ENCODE measurements around the gene TEX13D. TPM values are rescaled to one million over a fixed set of nuclear protein-coding genes. Genes with fewer than 3 reads are reported as not detected.
"Not testable (repeated sequence)": the region's sequence is repeated elsewhere in the genome, so short reads cannot be mapped to it uniquely, and the experiment has no call there.

TEX13D gene
- not detected in 2 replicates for total RNA-seq (2014; rRNA removed; shearing (Covaris generic); ENCODE audit: low replicate concordance)

- Histone ChIP-seq H3K36me3 (no peaks in the 10 kb centered on the region), H3K9me3 (no peaks in the 10 kb centered on the region), H3K4me3 (no peak within 1 kb of the TSS), H3K27me3 (no peaks in the 10 kb centered on the region)
- no peak for DNase-seq
Observed at GRCh38 chrX:124332481-124333424, at the start of gene TEX13D. TEX13D (plus strand) TSS chrX:124332660; CDS start chrX:124332918, 258 bp downstream.

GRCh38 chrX:124289443-124289842, 43.0 kb upstream of the TEX13D start:
- Histone ChIP-seq H3K9me3 (no peaks in the 10 kb centered on the region), H3K27me3 (no peaks in the 10 kb centered on the region), H3K4me3 (no peak overlapping the region), H3K36me3 (no peaks in the 10 kb centered on the region)
- DNase-seq = no peak

- Histone ChIP-seq H3K36me3 (no peaks in the 10 kb centered on the region), H3K4me3 (no peak overlapping the region), H3K27me3 (no peaks in the 10 kb centered on the region), H3K9me3 (no peaks in the 10 kb centered on the region)
- no peak for DNase-seq
Observed at GRCh38 chrX:124293810-124294209, 38.6 kb upstream of the TEX13D start.

GRCh38 chrX:124299323-124299722, 33.1 kb upstream of the TEX13D start:
- H3K27me3 ChIP-seq, H3K36me3 ChIP-seq, H3K9me3 ChIP-seq, DNase-seq, H3K4me3 ChIP-seq: not testable (repeated sequence)

- Histone ChIP-seq H3K9me3 (no peaks in the 10 kb centered on the region), H3K27me3 (no peaks in the 10 kb centered on the region), H3K36me3 (no peaks in the 10 kb centered on the region), H3K4me3 (no peak overlapping the region)
- no peak for DNase-seq
Observed at GRCh38 chrX:124300405-124300804, 32.1 kb upstream of the TEX13D start.

- Histone ChIP-seq H3K4me3 (no peak overlapping the region), H3K36me3 (no peaks in the 10 kb centered on the region), H3K9me3 (no peaks in the 10 kb centered on the region), H3K27me3 (no peaks in the 10 kb centered on the region)
- DNase-seq = no peak
Observed at GRCh38 chrX:124307253-124307907, 25.1 kb upstream of the TEX13D start.

- Histone ChIP-seq H3K27me3 (no peaks in the 10 kb centered on the region), H3K9me3 (no peaks in the 10 kb centered on the region), H3K36me3 (no peaks in the 10 kb centered on the region), H3K4me3 (no peak overlapping the region)
- no peak for DNase-seq
Observed at GRCh38 chrX:124325732-124326131, 6.7 kb upstream of the TEX13D start.

- peak; percentile 61 for DNase-seq
- H3K27me3 ChIP-seq = no peaks in the 10 kb centered on the region
- H3K4me3 ChIP-seq = no peak overlapping the region
- H3K9me3 ChIP-seq = no peaks in the 10 kb centered on the region
- no peaks in the 10 kb centered on the region for H3K36me3 ChIP-seq
Observed at GRCh38 chrX:124328765-124329164, 3.7 kb upstream of the TEX13D start.

- Histone ChIP-seq H3K9me3 (no peaks in the 10 kb centered on the region), H3K36me3 (no peaks in the 10 kb centered on the region), H3K4me3 (no peak overlapping the region), H3K27me3 (no peaks in the 10 kb centered on the region)
- DNase-seq = no peak
Observed at GRCh38 chrX:124333862-124334261, 1.4 kb downstream of the TEX13D start.

GRCh38 chrX:124334555-124334954, 2.1 kb downstream of the TEX13D start:
- not testable (repeated sequence) for H3K36me3 ChIP-seq, H3K27me3 ChIP-seq, H3K4me3 ChIP-seq, H3K9me3 ChIP-seq, DNase-seq

- DNase-seq = no peak
- Histone ChIP-seq H3K27me3 (no peaks in the 10 kb centered on the region), H3K36me3 (no peaks in the 10 kb centered on the region), H3K9me3 (no peaks in the 10 kb centered on the region), H3K4me3 (no peak overlapping the region)
Observed at GRCh38 chrX:124335598-124335997, 3.1 kb downstream of the TEX13D start.

- no peak overlapping the region for H3K4me3 ChIP-seq
- no peak for DNase-seq
Observed at GRCh38 chrX:124337916-124338315, 5.5 kb downstream of the TEX13D start.

GRCh38 chrX:124338733-124339514, 6.5 kb downstream of the TEX13D start:
- H3K9me3 ChIP-seq = no peaks in the 10 kb centered on the region
- no peak overlapping the region for H3K4me3 ChIP-seq
- H3K27me3 ChIP-seq = no peaks in the 10 kb centered on the region
- no peaks in the 10 kb centered on the region for H3K36me3 ChIP-seq
- DNase-seq = no peak

More at GRCh38 chrX:124337916-124338315, 5.5 kb downstream of the TEX13D start:
- Histone ChIP-seq H3K27me3 (no peaks in the 10 kb centered on the region), H3K36me3 (no peaks in the 10 kb centered on the region), H3K9me3 (no peaks in the 10 kb centered on the region)

- Histone ChIP-seq H3K27me3 (no peaks in the 10 kb centered on the region), H3K4me3 (no peak overlapping the region), H3K36me3 (no peaks in the 10 kb centered on the region), H3K9me3 (no peaks in the 10 kb centered on the region)
- no peak for DNase-seq
Observed at GRCh38 chrX:124341396-124342132, 9.1 kb downstream of the TEX13D start.

- no peak for DNase-seq
- H3K36me3 ChIP-seq = no peaks in the 10 kb centered on the region
- no peak overlapping the region for H3K4me3 ChIP-seq
- H3K9me3 ChIP-seq = no peaks in the 10 kb centered on the region
- H3K27me3 ChIP-seq = no peaks in the 10 kb centered on the region
Observed at GRCh38 chrX:124342174-124342867, 9.9 kb downstream of the TEX13D start.

- Histone ChIP-seq H3K36me3 (no peaks in the 10 kb centered on the region), H3K27me3 (no peaks in the 10 kb centered on the region), H3K4me3 (no peak overlapping the region), H3K9me3 (no peaks in the 10 kb centered on the region)
- no peak for DNase-seq
Observed at GRCh38 chrX:124343016-124343415, 10.6 kb downstream of the TEX13D start.
